ENCODE measurements around the gene MPHOSPH9.
A peak's percentile ranks its signal among the peaks of the same experiment; 100 is the strongest.
"Not testable (repeated sequence)": the region's sequence is repeated elsewhere in the genome, so short reads cannot be mapped to it uniquely, and the experiment has no call there.

Gene MPHOSPH9

GRCh38 chr12:123260081-123260480 is 27.1 kb upstream of the MPHOSPH9 start:
- no peak for DNase-seq (ENCODE audit: low read depth)

DNA sequence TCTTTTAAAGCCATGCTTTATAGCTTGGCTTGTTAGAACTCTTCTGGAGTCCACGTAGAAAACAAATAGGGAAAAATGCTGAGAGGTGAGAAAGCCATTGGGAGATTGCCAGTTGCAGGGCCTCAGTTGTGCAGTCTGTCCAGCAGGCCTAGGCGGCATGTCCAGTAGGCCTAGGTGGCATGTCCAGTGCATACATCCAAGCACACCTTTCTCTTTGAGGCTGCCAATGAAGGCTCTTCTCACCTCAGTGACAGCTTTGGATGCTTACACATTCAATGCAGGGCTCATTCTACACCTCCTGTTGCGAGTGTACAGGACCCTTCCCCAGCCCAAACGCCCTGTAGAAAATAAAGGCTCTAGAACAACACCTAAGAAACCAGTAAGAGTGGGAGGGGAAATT is 25.7 kb upstream of the MPHOSPH9 start:
- no peak for DNase-seq (ENCODE audit: low read depth)

DNA sequence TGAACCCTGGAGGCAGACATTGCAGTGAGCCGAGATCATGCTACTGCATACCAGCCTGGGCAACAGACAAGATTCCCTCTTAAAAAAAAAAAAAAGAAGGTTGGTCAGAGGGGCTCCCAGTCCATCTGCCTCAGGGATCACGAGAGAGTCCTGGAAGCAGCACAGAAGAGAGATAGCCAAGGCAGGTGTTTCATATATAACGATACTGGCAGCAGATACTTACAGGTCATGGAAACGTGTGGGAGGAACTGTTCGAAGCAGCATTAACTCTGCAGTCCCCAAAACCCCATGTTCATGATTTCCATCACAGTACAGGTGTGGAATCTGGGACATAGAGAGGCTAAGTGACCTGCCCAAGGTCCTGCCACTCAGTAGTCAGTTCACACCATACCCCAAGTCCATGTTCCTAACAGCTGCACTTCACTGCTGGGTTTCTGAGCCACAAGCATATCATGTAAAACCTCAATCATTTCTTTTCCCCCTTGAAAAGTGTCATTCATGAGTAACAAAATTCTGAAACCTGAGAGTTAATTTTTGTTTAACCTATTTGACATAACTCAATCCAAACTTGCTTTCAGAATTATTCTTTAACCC is 22.0 kb upstream of the MPHOSPH9 start:
- no peak for DNase-seq (ENCODE audit: low read depth)

DNA sequence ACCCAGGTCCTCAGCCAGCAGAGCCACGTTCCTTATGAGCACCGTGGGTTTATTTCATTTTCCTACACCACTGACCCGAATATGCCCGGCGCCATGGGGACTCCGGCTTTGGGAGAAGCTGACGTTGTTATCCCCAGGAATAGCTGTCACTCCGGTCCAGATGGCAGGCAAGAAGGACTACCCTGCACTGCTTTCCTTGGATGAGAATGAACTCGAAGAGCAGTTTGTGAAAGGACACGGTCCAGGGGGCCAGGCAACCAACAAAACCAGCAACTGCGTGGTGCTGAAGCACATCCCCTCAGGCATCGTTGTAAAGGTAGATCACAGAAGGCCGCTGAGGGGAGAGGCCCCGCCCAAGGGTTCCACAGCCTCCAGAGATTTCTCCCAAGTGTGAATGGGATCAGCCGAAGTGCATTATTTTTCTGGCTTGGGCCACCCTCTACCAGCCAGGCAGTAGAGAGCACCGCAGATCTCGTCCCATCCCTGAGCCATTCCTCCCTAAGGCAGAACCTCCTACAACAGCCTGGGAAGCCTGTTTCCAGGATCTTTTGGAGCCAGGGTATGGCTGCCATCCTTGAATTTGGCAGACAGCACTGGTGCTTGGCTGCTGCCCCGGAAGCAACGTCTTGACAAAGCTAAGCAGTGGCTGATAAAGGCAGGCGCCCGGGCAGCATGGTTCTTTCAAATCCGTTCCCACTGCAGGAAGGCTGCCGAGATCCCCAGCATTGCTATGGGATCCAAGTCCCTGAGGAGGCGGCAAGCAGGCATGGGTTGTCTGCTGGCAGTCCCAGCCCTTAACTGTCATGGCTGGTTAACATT is 20.9 kb upstream of the MPHOSPH9 start:
- no peak for DNase-seq (ENCODE audit: low read depth)

DNA sequence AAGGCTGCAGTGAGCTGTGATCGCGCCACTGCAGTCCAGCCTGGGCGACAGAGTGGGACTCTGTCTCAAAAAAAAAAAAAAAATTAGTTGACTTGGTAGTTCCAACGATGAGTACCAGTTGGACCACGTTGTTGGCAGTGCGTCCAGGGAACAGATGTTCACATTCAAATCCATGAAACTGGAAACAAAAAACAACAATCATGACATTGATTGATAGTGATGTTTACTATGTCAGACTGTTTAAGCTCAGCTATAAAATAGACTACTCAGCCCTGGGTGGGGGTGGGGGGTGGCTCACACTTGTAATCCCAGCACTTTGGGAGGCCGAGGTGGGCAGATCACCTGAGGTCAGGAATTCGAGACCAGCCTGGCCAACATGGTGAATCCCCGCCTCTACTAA is 19.4 kb upstream of the MPHOSPH9 start:
- DNase-seq (ENCODE audit: low read depth), result not testable (repeated sequence)

- DNase-seq (ENCODE audit: low read depth), result no peak
These were observed 18.6 kb upstream of the MPHOSPH9 start for GRCh38 chr12:123251403-123252076.

DNA sequence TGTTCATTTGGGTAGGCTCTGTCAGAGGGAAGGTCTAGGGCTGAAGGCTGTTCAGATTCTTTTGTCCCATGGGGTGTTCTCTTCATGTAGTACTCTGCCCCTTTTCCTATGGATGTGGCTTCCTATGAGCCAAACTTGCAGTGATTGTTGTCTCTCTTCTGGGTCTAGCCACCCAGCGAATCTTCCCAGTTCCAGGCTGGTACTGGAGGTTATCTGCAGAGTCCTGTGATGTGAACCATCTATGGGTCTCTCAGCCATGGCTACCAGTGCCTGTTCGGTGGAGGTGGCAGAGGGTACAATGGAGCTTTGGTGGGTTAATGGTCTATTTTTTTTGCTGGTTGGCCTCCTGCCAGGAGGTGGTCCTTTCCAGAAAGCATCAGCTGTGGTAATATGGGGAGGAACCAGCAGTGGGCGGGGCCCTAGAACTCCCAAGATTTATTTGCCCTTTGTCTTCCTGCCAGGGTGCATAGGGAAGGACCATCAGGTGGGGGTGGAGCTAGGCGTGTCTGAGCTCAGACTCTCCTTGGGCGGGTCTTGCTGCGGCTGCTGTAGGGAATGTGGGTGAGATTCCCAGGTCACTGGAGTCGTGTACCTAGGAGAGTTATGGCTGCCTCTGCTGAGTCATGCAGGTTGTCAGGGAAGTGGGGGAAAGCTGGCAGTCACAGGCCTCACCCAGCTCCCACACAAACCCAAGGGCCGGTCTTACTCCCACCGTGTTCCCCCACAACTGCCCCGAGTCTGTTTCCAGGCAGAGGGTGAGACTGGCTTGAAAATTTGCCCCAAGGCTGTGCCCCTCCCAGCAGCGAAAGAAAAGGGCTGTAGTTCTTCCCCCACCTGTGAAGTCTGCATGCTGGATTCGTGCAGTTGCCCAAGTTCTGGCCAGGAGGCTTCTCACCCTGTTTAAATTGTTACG is 17.8 kb upstream of the MPHOSPH9 start:
- no peak for DNase-seq (ENCODE audit: low read depth)

GRCh38 chr12:123248996-123249741 is 16.2 kb upstream of the MPHOSPH9 start:
- DNase-seq (ENCODE audit: low read depth), result not testable (repeated sequence)

DNA sequence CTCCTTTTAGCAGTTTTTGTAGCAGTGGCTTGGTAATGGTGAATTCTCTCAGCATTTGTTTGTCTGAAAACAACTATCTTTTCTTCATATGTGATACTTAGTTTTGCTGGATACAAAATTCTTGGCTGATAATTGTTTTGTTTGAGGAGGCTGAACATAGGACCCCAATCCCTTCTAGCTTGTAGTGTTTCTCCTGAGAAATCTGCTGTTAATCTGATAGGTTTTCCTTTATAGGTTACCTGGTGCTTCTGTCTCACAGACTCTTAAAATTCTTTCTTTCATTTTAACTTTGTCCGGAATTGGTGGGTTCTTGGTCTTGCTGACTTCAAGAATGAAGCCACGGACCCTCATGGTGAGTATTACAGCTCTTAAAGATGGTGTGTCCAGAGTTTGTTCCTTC is 15.2 kb upstream of the MPHOSPH9 start:
- not testable (repeated sequence) for DNase-seq (ENCODE audit: low read depth)

DNA sequence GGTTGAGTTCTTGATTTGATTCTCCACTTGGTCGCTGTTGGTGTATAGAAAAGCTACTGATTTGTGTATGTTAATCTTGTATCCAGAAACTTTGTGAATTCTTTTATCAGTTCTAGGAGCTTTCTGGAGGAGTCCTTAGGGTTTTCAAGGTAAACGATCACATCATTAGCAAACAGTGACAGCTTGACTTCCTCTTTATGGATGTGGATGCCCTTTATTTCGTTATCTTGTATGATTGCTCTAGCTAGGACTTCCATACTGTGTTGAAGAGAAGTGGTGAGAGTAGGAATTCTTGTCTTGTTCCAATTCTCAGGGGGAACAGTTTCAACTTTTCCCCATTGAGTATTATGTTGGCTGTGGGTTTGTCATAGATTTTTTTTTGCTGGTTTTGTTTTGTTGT is 12.7 kb upstream of the MPHOSPH9 start:
- no peak for DNase-seq (ENCODE audit: low read depth)

GRCh38 chr12:123243671-123244262 is 10.8 kb upstream of the MPHOSPH9 start:
- DNase-seq (ENCODE audit: low read depth), result no peak

GRCh38 chr12:123242116-123242904 is 9.4 kb upstream of the MPHOSPH9 start:
- no peak for DNase-seq (ENCODE audit: low read depth)

DNA sequence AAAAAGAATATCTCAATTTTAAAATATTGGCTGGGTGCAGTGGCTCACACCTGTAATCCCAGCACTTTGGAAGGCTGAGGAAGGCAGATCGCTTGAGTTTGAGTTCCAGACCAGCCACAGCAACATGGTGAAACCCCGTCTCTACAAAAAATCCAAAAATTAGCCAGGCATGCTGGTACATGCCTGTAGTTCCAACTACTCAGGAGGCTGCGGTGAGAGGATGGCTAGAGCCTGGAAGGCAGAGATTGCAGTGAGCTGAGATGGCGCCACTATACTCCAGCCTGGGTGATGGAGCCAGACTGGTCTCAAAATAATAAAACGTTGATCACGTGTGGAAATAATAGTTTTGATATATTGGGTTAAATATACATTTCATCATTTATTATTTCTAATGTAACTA is 6.0 kb upstream of the MPHOSPH9 start:
- DNase-seq (ENCODE audit: low read depth), result no peak

GRCh38 chr12:123238330-123238682 is 5.4 kb upstream of the MPHOSPH9 start:
- no peak for DNase-seq (ENCODE audit: low read depth)

DNA sequence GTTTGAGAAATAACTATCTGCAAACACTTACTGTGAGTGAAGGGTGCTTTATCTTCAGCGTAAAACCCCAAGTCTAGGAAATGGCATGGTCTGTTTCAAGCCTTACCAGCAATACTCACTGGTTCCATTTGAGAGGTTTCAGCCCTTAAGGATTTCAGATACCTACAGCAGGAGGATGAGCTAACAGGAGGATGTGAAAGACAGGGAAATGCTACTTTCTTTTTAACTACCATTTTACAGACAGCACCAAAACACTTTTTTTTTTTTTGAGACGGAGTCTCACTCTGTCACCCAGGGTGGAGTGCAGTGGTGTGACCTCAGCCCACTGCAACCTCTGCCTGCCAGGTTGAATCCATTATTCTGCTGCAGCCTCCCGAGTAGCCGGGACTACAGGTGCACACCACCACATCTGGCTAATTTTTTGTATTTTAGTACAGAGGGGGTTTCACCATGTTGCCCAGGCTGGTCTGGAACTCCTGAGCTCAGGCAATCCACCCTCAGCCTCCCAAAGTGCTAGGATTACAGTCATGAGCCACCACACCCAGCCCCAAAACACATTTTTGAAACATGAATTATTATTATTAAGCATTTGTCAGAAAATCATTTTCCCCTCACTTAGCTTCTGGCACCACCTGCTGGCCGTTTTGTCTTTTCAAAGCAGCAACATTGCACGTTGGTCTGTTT is 4.8 kb upstream of the MPHOSPH9 start:
- peak; percentile 38 for DNase-seq (ENCODE audit: low read depth)

GRCh38 chr12:123233505-123234308 is 766 bp upstream of the MPHOSPH9 start:
- DNase-seq (ENCODE audit: low read depth), result no peak

DNA sequence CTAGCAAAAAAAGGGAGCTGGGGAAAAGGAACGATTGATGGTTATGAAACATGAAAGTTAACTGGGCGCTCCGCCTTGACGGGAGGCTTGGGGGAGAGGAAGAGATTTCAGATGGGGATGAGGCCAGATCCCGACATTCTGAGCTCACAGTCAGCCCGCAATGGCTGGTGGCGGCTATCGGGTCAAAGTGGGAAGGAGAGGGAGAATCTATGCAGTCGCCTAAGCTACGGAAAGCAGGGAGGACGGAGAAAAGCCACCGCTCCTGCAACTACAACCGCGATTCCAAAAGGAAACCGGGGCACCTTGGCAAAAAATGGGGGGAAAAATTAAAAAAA is 502 bp downstream of the MPHOSPH9 start:
- DNase-seq (ENCODE audit: low read depth), result no peak

- no peak for DNase-seq (ENCODE audit: low read depth)
These were observed 1.0 kb downstream of the MPHOSPH9 start for GRCh38 chr12:123231931-123232330.

GRCh38 chr12:123229051-123229450 is 3.9 kb downstream of the MPHOSPH9 start:
- no peak for DNase-seq (ENCODE audit: low read depth)
